NCI-H1105 (cell line): ENCODE results near the gene ANGEL2.
"Not testable (repeated sequence)": the region's sequence is repeated elsewhere in the genome, so short reads cannot be mapped to it uniquely, and the experiment has no call there.

Source experiments
- DNase-seq: peaks from one replicate; lab custom pipeline; 2025; lab: John Stamatoyannopoulos, UW

The ANGEL2 gene, protein sequence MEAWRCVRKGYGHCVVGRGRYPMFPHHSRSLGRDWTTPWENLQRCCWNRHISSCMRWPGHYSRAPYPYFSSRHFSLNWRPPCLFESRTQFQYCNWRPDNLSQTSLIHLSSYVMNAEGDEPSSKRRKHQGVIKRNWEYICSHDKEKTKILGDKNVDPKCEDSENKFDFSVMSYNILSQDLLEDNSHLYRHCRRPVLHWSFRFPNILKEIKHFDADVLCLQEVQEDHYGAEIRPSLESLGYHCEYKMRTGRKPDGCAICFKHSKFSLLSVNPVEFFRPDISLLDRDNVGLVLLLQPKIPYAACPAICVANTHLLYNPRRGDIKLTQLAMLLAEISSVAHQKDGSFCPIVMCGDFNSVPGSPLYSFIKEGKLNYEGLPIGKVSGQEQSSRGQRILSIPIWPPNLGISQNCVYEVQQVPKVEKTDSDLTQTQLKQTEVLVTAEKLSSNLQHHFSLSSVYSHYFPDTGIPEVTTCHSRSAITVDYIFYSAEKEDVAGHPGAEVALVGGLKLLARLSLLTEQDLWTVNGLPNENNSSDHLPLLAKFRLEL

DNA sequence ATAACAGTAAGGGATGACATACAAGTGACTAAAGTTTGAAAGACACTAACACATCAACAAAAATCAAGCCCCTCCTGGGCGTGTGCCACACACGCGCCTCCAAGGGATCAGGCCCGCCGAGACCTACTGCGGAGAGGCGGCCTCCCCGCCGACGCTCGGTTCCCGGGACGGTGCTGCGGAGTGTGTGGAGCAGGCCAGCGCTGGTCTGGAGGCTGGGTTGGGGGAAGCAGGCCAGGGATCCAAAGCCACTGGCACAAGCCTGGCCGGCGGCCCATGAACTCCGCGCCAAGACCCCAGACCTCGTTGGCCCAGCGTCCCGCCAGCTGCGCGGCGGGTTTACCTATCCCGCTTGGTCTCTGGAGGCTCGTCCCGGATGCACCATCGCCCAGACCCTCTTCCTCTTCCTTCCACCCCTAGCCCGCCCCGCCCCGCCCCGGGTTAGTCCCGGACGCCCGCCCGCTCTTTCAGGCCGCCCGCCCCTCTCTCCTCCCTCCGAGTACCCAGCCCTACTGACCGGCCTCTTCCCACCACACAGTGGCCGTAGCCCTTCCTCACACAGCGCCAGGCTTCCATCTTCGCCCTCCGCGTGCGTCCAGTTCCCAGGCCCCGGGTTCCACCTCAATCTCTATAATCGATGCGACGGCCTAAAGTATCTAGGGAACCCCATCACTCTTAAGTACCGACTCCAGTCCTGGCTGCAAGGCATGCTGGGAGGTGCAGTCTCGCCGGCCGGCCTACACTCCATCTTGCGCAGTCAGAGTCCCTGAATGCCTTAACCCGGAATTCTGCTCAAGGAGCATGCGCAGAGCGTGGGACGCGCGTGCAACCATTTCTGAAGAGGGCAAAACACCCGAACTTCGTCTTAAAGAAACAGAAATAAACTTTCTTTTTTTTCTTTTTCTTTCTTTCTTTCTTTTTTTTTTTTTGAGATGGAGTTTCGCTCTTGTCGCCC lies at the start of gene ANGEL2:
TSS of gene ANGEL2 (minus strand) at position 769 of the 952 bp plus-strand sequence. CDS start at position 573, 196 bp downstream.
- DNase-seq: peak; percentile 96

DNA sequence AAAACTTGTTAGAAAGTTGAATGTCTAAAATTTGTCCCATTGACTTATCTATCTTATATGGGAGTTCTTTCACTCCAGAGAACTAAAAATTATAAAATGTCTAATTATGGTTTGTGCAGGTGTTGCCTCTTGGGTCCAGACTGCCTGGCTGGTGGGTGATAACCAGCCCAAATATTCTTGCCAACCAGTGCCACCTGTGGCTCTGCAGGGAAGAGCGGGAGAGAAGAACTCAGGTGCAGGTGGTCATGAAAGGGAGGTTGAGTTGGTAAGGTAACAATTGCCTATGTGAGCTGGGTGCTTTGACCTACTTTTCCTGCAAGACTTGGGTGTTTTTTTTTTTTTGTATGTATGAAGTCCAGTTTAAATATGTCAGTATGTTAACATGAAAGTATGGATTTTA lies 45.6 kb upstream of the ANGEL2 start:
- no peak for DNase-seq

DNA sequence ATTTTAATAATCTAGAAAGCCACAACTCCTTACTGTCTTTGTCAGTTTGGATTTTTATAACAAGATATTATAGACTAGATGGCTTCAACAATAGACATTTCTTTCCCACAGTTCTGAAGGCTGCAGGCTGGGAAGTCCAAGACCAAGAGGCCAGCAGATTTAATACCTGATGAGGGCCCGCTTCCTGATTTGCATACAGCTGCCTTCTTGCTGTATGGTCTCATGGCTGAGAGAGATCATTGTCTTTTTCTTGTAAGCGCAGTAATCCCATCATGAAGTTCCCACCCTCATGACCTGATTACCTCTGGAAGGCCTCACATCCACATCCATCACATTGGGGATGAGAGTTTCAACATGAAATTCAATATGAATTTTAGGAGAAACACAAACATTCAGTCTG lies 45.2 kb upstream of the ANGEL2 start:
- no peak for DNase-seq

DNA sequence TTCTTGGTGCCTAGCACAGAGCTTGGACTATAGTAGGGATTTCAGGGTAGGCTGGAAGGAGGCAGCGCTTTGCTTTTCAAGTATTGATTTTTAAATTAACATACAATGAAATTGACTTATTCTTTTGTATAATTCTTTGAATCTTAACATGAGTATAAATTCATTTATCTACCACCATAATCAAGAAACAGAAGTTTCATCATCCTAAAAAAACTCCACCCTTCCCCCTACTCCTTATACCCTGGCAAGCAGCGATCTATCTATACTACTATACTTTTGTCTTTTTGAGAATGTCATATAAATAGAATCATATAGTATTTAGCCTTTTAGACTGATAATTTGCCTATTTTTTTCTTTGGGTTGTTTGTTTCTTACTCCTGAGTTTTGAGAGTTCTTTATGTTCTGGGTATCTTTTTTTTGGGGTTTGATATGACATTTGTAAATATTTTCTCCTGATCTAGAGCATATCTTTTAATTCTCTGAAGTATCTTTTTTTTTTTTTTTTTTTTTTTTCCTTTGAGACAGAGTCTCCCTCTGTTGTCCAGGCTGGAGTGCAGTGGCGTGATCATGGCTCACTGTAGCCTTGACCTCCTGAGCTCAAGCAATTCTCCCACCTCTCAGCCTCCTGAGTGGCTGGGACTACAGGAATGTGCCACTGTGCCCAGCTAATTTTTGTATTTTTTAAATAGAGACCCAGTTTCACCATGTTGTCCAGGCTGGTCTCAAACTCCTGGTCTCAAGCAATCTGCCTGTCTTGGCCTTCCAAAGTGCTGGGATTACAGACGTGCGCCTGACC lies 41.8 kb upstream of the ANGEL2 start:
- no peak for DNase-seq

DNA sequence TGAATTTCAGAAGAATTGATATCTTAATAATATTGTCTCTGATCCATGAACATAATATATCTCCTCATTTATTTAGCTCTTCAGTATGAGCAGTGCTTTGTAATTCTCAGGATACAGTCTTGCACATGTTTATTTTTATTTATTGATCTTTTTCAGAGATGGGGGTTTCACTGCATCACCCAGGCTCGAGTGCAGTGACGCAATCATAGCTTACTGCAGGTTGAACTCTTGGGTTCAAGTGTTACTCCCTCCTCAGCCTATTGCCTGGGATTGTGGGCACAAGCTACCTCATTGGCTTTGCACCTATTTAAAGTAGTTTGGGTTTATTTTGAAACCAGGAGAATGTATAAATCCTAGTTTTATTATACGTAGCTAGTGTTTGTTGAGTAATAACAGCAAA lies 40.1 kb upstream of the ANGEL2 start:
- DNase-seq: no peak

DNA sequence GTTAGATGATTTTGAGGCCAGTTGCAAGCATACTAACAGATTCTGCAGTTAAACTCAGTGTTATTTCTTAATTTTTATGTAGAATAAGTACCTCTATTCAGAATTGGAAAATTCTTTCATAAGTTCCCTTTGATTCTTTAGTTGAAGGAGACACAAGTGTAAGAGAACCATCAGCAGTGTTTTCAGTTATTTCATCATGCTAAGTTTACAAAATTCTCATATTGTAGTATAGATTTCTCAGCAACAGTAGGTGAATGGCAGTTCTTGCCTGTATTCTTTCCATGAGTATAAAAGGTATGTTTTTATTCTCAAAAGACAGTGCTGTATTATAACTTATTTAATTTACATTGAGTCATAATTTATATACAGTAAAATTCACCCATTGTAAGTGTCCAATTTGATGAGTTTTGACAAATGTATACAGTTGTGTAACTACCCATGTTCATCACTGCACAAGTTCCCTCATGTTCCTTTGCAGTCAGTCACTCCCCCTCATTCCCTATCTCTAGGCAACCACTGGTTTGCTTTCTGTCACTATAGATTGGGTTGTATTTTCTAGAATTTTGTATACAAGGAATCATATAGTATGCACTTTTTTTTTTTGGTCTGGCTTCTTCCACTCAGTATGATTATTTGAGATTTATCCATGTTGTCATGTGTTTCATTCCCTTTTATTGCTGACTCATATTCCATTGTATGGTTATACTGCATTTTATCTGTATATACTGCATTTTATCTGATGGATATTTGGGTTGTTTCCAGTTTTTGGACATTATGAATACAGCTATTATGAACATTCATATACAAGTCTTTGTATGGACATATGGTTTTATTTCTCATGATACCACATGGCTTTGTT lies 39.3 kb upstream of the ANGEL2 start:
- no peak for DNase-seq

DNA sequence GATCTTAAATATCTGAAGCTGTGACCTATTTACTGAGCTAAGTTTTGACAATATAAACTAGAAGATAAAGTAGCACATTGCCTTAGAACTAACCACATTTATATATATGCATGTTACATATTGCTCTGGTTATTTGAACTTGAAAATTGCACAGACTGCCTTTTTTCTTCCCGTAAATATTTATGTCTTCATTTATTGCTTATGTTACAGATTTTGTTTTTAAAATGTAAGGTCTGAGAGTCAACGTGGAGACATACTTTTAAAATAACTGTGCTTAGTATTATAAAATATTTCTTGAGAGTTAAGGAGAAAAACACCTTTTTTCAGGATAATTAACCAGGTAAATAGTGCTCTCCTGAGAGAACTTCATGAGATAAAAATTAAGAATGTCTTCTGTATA lies 38.5 kb upstream of the ANGEL2 start:
- DNase-seq: no peak

DNA sequence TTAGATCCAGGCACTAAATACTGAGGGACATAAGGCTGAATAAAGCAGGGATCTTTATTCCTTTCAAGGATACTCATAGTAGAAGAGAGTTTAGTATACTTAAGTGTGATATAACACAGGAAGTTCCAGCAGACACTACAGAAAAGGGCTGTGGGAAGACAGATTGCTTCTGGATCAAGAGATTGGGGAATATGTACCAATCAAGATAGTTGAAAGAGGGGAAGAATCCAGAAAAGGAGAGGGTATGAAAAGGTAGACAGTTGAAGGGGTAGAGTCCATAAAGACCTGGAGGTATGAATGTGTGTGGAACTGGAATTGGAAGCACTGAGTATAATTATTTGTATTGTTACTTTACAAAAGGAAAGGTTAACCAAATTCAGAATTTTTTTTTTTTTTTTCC lies 37.8 kb upstream of the ANGEL2 start:
- no peak for DNase-seq

DNA sequence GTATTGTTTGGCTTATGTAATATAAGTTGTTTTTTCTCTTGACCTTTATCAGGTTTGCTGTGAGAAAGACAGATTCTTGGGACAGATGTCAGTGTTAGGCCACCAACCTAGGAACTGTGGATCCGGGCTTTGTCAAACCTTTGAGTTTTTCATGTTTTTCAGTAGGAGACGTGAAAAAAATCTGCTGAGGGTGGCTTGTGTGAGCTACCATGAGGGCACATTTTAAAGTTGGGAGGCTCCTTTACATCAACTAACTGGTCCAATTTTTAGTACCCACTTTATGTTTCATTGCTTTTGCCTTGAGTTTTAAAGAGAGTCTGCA lies 36.2 kb upstream of the ANGEL2 start:
- DNase-seq: no peak

DNA sequence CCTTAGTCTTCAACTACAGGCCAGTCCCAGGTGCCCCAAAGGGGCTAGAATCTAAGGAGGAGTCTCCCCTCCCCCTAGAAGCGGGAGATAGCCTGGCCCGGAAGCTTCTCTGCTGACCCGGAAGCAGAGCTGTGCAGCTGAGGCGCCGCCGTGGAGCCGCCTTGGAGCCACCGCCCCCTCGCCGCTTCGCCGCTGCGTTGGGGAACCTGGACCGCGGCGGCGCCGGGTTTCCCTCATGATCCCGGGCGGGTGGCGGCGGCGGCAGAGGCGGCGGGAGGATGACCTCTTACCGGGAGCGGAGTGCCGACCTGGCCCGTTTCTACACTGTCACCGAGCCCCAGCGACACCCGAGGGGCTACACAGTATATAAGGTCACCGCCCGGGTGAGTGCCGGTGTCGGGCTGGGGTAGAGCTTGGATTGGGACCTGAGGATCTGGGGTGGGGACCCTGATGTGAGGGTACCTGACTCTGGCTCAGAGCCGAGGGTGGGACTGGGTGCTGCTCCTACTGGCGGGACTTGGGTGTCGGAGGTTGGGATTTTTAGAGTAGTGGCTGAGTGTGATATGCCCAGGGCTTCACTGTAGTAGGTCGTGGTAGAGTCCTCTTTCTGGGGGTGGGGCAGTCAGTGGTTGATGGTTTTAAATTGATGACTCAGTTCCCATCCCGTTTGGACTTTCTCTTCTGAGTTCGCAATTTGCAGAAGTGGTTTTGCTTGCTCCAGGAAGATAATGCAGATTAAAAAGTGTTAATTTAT lies 35.6 kb upstream of the ANGEL2 start, which contains the start of gene RPS6KC1:
TSS of gene RPS6KC1 (plus strand) at position 115 of the 754 bp plus-strand sequence. CDS start at position 279, 164 bp downstream.
- peak; percentile 89 for DNase-seq

DNA sequence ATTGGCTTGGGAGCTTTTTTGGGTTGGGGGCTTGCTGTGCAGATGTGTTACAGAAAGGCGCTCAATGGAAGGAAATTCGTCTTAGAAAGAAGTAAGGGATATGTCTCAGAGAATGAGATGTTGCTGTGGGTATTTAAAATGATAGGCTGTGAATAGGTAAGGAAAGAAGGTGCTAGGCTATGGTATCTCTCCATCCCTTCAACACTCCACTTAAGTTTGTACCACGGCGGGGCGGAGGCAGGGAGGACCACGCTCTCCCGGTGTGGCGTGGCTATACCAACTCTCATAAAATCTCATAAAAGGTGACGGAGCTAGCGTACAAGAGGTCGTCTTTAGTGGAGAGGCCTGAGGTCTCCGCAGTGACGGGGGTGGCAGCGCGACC lies 35.1 kb upstream of the ANGEL2 start:
- no peak for DNase-seq

DNA sequence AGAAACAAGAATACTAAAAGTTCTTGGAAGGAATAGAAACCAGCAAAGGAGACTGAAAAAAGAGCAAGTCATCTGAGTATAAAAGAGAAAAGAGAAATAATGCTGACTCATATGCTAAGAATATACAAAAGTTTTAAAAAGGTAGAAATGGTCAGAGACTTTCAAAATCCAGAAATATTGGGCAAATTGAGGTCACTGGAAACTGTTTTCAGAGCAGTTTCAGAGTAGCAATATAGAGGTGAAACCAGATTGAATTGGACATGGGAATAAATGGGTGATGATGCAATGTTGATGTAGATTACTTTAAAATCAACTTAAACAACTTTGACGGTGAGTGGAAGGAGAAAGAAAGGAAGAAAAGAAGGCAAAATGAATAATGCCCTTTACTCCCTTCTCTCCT lies 33.6 kb upstream of the ANGEL2 start:
- DNase-seq: no peak

DNA sequence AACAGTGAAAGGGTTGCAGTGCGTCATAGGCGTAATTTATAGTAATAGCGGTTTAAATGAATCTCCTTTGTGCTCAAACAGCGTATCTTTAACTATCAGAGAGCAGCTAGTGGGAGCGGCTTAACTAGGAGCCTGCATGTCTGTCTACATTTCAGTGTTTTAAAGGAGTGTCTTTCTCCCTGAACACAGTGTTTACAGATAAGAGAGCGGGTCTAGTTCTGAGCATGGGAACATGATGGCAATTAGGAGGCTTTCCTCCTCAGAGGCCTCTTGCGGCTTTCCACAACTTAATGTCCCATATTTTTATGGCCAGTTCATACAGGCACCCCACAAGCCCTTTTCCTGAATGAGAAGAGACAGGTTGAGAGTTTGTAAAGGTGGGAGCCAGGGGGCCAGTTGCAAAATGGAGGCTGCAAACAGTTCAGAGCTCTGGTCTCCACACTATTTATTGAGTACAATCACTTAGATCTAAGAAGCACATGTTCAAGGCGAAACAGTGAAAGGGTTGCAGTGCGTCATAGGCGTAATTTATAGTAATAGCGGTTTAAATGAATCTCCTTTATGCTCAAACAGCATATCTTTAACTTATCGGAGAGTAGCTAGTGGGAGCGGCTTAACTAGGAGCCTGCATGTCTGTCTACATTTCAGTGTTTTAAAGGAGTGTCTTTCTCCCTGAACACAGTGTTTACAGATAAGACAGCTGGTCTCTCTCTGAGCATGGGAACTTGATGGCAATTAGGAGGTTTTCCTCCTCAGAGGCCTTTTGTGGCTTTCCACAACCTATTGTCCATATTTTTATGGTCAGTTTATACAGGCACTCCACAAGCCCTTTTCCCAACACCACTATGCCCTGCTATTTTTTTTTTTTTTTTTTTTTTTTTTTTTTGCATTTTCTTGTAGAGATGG lies 29.9 kb upstream of the ANGEL2 start:
- DNase-seq: not testable (repeated sequence)

DNA sequence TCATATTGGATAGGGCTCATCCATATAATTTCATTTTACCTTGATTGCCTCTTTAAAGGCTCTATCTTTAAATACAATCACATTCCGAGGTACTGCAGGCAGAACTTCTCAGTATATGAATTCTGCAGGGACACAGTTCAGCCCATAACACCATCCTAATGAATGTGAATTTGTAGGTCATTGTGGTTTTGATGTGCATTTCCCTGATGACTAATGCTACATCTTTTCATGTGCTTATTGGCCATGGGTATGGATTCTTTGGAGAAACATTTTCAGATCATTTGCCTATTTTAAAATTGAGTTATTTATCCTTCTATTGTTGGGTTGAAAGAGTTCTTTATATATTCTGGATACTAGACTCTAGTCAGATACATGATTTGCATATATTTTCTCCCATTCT lies 25.8 kb upstream of the ANGEL2 start:
- DNase-seq: no peak

DNA sequence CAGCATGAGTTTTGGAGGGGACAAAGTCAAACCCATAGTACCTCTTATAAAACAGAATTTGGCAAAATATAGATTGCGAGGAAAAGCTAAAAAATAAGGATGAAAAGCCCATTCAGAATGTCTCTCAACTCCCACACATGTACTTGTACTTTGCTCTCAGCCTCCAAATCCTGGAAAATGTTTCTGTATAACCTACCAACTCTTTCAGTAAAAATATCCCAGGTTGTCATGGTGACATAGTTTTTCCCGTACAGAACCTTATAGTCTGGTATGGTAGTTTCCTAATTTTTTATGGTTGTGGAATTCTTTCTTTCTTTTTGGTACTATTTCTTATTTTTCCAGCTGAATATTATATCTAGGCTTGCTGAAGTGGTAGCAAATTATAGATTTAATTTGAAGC lies 19.9 kb upstream of the ANGEL2 start:
- DNase-seq: no peak

DNA sequence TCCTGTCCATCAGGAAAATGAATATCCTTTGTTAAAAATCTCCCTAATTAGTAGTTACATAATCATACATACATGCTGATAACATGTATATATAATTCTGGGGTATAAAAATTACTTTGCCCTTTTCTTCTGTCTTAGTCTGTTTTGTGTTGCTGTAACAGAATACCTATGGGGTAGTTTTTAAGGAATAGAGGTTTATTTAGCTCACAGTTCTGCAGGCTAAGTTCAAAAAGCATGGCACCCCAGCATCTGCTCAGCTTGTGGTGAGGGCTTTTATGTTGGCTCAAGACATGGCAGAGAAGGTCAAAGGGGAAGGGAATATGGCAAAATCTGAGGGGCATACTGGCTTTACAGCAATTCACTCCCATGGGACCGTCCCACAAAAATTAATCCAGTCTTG lies 19.0 kb upstream of the ANGEL2 start:
- no peak for DNase-seq

DNA sequence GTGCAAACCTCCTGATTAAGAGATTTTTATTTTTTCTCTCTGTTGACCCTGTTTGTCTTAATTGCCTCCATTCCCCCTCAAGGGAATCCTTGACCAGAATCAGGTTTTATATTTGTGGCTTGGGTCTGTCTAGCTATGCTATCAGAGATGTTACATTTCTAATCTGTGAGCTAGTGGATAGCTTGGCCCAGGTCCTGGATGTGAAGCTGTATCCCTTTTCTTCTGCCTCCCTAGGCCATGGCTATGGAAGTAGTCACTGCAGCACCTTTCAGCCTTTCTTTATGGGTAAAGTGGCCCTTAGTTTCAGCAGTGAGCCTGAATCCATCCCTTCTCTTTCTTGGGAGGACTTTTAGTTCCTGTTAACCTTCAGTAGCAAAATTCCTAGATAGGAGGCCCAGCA lies 17.0 kb upstream of the ANGEL2 start:
- DNase-seq: no peak

DNA sequence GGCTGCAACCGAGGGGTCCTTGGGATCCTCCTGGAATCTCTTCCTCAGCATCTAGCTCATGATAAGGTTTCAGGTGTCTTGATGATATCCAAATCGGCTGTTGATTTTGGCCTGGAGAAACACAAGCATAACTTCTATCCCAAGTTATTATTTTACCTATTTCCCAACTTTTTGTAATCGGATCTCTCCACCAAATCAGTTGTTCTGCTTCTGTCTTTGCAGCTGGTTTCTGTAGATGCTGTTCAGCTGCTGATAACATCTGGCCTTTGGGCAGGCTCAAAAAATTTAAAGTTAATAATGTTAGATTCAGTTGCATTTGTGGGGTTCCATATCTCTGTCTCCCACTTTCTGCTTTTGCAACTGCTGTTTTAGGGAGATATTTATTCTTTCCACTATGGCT lies 11.4 kb upstream of the ANGEL2 start:
- DNase-seq: not testable (repeated sequence)

DNA sequence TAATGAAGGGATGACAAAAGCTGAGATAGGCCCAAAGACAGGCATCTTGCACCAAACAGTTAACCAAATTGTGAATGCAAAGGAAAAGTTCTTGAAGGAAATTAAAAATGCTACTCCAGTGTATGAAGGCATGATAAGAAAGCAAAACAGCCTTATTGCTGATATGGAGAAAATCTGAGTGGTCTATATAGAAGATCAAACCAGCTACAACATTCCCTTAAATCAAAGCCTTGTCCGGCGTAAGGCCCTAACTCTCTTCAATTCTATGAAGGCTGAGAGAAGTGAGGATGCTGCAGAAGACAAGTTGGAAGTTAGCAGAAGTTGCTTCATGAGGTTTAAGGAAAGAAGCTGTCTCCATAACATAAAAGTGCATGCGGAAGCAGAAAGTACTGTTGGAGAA lies 4.3 kb upstream of the ANGEL2 start:
- DNase-seq: no peak
